ENCODE data around the gene STXBP1.

The STXBP1 gene

GRCh38 chr9:127712371-127712770 is 100.3 kb downstream of the STXBP1 start:
- in situ Hi-C loops (cut with HindIII; ENCODE audit: low sequenced_read_pairs), result no loop called here

GRCh38 chr9:127712867-127713266 is 100.8 kb downstream of the STXBP1 start:
- in situ Hi-C loops (cut with HindIII; ENCODE audit: low sequenced_read_pairs), result no loop called here

DNA sequence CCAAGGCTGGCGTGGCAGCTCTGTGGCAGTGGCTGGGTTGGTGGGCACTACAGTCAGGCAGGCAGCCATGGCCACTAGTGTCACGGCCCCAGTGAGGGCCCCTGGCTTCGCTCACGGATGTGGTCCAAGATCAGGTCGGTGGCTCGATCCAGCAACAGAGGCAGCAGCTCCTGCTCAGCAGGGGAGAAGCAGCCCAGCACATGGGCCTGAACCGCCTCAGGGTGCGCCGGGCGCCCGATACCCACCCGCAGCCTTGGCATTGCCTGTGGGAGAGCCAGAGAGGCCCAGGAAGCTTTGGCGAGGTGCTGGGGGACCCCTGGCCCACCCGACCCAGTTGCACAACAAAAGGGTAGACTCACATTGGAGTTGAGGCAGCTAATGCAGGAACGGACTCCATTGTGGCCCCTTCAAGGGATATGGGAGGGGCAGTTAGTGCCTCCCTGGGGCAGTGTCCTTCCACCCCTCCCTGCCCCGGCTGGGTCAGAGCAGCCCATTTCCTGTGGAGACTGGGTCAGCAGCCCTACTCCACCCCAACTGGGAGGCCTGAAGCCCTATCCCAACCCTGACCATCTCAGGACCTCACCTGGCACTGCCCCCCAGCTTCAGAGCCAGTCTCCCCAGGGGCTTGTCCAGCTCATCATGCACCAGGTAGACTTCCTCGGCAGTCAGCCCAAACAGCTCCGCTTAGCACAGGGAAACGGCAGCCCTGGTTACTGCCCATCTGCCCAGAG is 102.1 kb downstream of the STXBP1 start:
- in situ Hi-C loops (cut with HindIII; ENCODE audit: low sequenced_read_pairs), result no loop called here

DNA sequence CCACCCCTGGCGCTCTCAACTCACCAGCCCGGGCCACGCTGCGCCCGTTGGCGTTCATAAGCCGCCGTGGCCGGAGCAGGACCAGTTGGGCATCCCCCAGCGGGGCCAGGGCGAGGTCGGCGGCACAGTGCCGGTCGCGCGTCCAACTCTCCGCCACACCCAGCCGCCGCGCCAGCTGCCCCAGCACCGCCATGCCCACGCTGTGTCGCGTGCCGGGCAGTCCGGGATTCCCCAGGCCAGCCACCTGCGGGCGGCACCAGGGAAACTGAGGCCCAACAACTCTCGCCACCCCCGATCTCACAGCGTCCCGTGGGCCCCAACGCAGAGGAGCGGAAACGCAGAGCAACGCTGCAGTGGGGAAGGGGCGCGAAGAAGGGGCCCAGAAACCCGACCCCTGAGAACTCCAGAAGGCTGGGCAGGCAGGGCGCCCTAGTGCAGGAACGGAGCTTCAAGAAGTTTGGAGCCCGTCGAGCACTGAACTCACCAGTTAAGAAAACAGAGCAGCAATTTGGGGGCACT is 102.9 kb downstream of the STXBP1 start:
- in situ Hi-C loops (cut with HindIII; ENCODE audit: low sequenced_read_pairs), result no loop called here

GRCh38 chr9:127715470-127716337 is 103.6 kb downstream of the STXBP1 start, which contains the start of the genes PTRH1 and TTC16:
Gene PTRH1, minus strand, starts transcription at chr9:127715663. Its CDS starts 24 bp downstream, at chr9:127715639.
Gene TTC16, plus strand, starts transcription at chr9:127716079. Its CDS starts 67 bp downstream, at chr9:127716146.
- in situ Hi-C loops (cut with HindIII; ENCODE audit: low sequenced_read_pairs), result no loop called here

DNA sequence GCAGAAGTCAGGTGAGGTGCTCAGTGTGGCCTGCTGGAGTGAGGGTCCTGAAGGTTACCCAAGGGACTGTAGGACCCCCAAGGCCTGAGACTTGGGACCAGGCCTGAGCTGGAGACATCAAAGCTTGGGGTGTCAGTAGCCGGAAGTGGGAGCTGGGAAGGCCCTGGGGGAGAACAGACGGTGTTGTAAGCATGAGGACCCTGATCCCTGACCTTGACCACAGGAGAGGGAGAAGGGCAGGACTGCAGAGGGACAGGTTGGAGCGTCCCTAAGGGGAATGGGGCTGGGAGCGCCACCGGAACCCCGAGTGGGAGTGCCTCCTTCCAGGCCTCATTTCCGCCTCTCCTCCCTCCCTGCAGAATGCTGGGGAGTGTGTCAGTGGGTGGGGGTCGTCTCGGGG is 104.3 kb downstream of the STXBP1 start:
- in situ Hi-C loops (cut with HindIII; ENCODE audit: low sequenced_read_pairs), result no loop called here

DNA sequence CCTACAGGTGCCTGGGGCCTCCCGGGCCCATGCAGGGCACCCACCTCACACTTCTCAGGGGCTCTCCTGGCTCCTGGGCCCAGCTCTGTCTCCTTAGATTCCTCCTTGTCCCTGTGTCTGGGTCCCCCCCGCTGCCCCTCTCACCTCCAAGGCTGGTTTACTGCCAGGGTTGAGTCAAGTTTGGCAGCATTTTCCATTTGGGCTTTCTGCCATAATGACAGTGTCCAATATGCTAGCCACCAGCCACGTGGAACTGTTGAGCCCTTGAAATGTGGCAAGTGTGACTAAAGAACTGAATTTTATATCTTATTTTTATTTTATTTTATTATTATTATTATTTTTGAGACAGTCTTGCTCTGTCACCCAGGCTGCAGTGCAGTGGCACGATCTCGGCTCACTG is 105.7 kb downstream of the STXBP1 start:
- in situ Hi-C loops (cut with HindIII; ENCODE audit: low sequenced_read_pairs), result no loop called here

DNA sequence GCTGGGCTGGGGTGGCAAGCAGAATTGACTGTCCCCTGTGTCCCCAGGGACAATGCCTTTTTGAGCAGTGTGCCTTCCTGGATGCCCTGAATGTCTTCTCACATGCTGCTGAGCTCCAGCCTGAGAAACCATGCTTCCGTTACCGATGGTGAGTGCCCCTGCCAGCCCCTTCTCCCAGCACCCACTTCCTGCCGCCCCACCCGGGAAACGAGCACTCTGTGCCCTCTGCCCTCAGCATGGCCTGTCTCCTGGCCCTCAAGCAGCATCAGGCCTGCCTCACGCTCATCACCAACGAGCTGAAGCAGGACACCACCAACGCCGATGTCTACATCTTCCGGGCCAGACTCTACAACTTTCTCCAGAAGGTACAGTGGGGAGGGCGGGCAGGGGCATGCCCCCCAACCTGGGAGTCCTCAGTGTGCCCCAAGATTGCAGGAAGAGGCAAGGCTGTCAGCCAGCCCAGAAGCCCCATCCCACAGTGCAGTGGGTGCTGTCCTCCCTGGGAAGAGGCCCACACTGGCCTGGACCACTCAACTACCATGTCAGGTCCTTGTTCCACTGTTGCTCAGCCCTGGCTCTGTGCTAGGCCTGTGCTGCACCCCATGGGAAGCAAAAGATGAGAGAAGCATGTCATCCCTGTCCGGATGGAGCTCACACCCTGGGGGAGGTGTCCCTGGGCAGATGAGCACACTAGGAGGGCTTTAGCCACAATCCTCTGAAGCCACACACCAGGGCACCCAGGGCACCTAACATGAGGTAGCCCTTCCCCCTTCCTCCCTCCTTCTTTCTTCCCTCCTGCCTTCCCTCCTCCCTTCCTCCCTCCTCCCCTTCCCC is 108.2 kb downstream of the STXBP1 start:
- in situ Hi-C loops (cut with HindIII; ENCODE audit: low sequenced_read_pairs), result no loop called here

- in situ Hi-C loops (cut with HindIII; ENCODE audit: low sequenced_read_pairs), result no loop called here
Measured at GRCh38 chr9:127720865-127721227, 108.8 kb downstream of the STXBP1 start.

DNA sequence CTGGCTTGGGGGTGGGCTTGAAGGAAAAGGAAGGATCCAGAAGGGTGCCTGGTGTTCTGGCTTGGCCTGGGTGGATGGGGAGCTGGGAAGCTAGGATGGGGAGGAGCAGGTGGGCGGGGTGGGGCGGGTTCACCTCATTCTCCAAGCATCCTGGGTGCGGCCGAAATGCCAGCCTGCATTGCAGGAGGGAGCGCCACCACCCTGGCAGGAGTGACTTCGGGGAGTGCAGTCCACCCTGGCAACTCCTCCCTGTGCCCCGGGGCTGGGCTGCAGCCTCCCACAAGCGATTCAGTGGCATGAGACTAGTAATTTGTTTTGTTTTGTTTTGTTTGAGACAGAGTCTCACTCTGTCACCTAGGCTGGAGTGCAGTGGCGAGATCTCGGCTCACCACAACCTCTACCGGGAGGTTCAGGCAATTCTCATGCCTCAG is 109.3 kb downstream of the STXBP1 start:
- in situ Hi-C loops (cut with HindIII; ENCODE audit: low sequenced_read_pairs), result no loop called here

- in situ Hi-C loops (cut with HindIII; ENCODE audit: low sequenced_read_pairs), result no loop called here
Measured at GRCh38 chr9:127722055-127722745, 110.1 kb downstream of the STXBP1 start.

- in situ Hi-C loops (cut with HindIII; ENCODE audit: low sequenced_read_pairs), result no loop called here
Measured at GRCh38 chr9:127723013-127723412, 110.9 kb downstream of the STXBP1 start.

DNA sequence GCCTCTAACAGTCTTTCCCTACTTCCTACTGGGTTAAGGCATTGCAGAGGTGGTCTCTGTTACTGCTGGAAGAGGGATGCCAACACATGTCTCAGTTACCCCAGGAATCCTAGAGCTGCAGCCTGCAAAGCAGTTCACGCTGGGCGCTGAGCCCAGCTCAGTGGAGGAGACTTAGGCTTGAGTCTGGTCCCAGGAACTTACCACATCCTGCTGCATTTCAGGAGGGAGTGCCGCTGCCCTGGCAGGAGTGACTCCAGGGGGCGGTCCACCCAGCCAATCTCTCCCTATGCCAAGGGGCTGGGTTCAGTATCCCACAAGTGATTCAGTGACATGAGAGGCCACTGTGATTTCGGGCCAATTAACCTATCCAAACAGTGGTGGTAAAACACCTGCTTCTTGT is 111.4 kb downstream of the STXBP1 start:
- in situ Hi-C loops (cut with HindIII; ENCODE audit: low sequenced_read_pairs), result no loop called here

DNA sequence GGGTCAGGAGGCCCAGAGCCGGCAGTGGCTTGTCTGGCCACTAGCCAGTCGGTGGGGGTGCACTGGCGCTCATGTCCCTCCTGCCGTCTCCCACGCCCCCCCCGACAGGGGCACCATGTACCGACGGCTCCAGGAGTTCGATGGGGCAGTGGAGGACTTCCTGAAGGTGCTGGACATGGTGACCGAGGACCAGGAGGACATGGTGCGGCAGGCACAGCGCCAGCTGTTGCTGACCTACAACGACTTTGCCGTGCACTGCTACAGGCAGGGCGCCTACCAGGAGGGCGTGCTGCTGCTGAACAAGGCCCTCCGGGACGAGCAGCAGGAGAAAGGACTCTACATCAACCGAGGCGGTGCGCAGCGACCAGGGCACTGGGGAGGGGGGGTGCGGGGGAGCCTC is 111.9 kb downstream of the STXBP1 start:
- in situ Hi-C loops (cut with HindIII; ENCODE audit: low sequenced_read_pairs), result no loop called here

GRCh38 chr9:127726871-127727270 is 114.8 kb downstream of the STXBP1 start:
- in situ Hi-C loops (cut with HindIII; ENCODE audit: low sequenced_read_pairs), result no loop called here

DNA sequence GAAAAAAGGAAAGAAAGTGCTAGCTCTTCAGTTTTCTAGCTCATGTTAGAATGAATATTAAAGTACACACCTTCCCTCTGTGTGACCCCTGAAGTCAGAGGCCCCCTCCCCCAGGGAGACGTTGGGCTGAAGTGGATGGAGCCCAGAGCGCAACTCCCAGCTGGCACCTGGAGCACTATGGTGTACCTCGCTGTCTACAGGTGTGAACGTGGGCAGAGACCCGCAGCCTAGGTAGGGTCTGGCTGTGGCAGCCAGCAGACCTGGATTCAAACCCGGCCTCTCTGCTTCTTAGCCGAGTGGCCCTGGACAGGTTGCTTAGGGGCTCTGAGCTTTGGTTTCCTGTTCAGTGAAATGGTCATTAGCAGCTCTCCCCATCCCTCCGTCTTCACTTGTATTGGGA is 116.7 kb downstream of the STXBP1 start:
- in situ Hi-C loops (cut with HindIII; ENCODE audit: low sequenced_read_pairs), result no loop called here

DNA sequence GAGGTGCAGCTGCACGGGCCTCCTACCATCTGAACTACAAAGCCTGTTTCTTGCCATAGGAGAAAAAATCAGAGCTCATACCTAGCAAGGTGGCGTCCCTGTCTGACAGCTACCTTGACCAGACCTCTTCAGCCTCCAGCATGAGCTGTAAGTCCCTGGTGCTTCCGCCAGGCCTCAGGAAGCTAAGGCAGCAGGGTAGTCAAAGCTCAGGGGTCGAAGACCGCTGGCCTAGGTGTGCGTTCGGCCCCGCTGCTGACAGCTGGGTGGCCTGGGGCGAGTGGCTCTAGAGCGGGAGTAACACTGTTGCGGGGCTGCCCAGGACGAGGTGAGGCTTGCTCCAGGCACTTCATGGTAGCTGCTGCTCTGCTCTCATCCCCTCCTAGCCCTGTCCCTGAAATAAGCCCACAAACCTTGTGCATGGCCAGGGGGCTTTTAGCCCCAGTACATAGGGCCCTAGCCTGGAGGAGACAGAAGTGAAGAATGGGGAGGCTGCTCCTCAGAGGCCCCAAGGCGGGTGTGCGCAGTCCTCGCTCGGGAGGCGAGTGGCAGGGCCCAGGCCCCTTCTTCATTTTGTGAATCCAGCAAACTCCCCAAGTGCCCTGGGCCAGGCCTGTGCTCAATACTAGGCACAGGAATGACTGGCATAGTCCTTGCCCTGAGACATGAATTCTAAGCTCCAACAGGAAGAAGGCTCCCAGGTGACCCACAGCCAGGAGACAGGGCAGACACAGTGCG is 117.6 kb downstream of the STXBP1 start:
- in situ Hi-C loops (cut with HindIII; ENCODE audit: low sequenced_read_pairs), result no loop called here

DNA sequence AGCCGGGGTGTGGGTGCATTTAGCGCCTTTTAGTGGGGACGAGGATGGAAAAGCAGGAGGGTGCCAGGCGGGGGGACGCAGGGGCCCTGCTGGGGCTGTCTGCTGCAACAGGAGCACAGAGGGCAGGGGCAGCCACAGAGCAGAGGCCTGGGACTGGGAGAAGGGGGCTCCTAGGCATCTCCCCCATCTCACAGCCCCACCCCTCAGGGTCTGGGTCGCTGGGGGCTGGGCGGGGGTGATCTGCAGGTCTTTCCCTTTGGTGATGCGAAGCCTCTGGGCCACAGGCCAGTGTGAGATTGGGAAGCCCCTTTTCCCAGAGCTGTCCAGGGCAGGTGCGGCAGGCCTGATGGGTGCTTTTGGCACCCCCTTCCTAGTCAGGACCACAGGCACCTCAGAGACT is 118.2 kb downstream of the STXBP1 start:
- in situ Hi-C loops (cut with HindIII; ENCODE audit: low sequenced_read_pairs), result no loop called here

- in situ Hi-C loops (cut with HindIII; ENCODE audit: low sequenced_read_pairs), result no loop called here
Measured at GRCh38 chr9:127730799-127731410, 118.8 kb downstream of the STXBP1 start.
